OCI-LY7 (cell line): ENCODE measurements around the gene SIVA1. TPM values are rescaled to one million over a fixed set of nuclear protein-coding genes. Genes with fewer than 3 reads are reported as not detected.

Experiments
- BruUV-seq: library from RNA; stranded (reverse); fragments of 400-500 nt; replicated peaks from 2 replicates; lab custom pipeline; 2021; lab: Mats Ljungman, UMichigan
- CTCF ChIA-PET: fragments of 300-600 bp; sonication (Branson Sonifier 250); formaldehyde crosslinking; loops from one replicate; lab custom pipeline; 2022; ENCODE audit warnings: antibody characterized with exemption; ENCODE audit not compliant: unreplicated experiment; lab: Charles Lee
- POLR2A ChIA-PET: fragments of 300-600 bp; sonication (Branson Sonifier 250); formaldehyde crosslinking; loops from one replicate; lab custom pipeline; 2022; ENCODE audit warnings: antibody characterized with exemption; lab: Charles Lee
- DNase-seq: peaks from one replicate; pipeline ENCODE4 v3.0.0-alpha.2; 2015; ENCODE audit warnings: low spot score
- H2AFZ ChIP-seq: fragments of 200-600 bp; sonication (generic), shearing (Covaris generic); 2 replicates; pipeline ENCODE4 v1.6.1; 2014; ENCODE audit warnings: mild to moderate bottlenecking, antibody characterized with exemption, low read length, moderate library complexity
- H3K27ac ChIP-seq: fragments of 200-600 bp; sonication (generic); 2 replicates; pipeline ENCODE4 v1.5.1; 2014; ENCODE audit warnings: mixed run types, low read depth, mild to moderate bottlenecking, moderate library complexity, low read length, inconsistent platforms; ENCODE audit not compliant: poor library complexity, severe bottlenecking
- H3K36me3 ChIP-seq: fragments of 200-600 bp; sonication (generic); 2 replicates; pipeline ENCODE4 v1.6.1; 2014; ENCODE audit warnings: mild to moderate bottlenecking, antibody characterized with exemption, low read length, moderate library complexity, mixed read lengths; ENCODE audit not compliant: insufficient read depth
- H3K4me1 ChIP-seq: fragments of 200-600 bp; sonication (generic); 2 replicates; pipeline ENCODE4 v1.5.1; 2014; ENCODE audit warnings: mild to moderate bottlenecking, low read length; ENCODE audit not compliant: insufficient read depth, poor library complexity, severe bottlenecking
- H3K4me2 ChIP-seq: fragments of 200-600 bp; sonication (generic); 2 replicates; pipeline ENCODE4 v1.6.1; 2014; ENCODE audit warnings: mild to moderate bottlenecking, low read length
- H3K4me3 ChIP-seq: fragments of 200-600 bp; sonication (generic); 2 replicates; pipeline ENCODE4 v1.5.1; 2014; ENCODE audit warnings: mild to moderate bottlenecking, low read depth, low read length; ENCODE audit not compliant: poor library complexity, severe bottlenecking
- H3K79me2 ChIP-seq: fragments of 200-600 bp; sonication (generic); 2 replicates; pipeline ENCODE4 v1.6.1; 2016; ENCODE audit warnings: low read depth, mild to moderate bottlenecking, low read length, moderate library complexity, mixed read lengths; ENCODE audit not compliant: insufficient read depth
- H3K9me2 ChIP-seq: fragments of 200-600 bp; sonication (generic); 2 replicates; pipeline ENCODE4 v1.6.1; 2016; ENCODE audit warnings: mild to moderate bottlenecking, low read length, mixed read lengths; ENCODE audit not compliant: insufficient read depth
- H3K9me3 ChIP-seq: fragments of 200-600 bp; sonication (generic); 2 replicates; pipeline ENCODE4 v1.6.1; 2014; ENCODE audit warnings: mild to moderate bottlenecking, mixed run types, low read length, mixed read lengths
- H4K20me1 ChIP-seq: fragments of 200-600 bp; sonication (generic); 2 replicates; pipeline ENCODE4 v1.6.1; 2014; ENCODE audit warnings: mild to moderate bottlenecking, antibody characterized with exemption, low read length, moderate library complexity, mixed read lengths; ENCODE audit not compliant: insufficient read depth
- EZH2phosphoT487 ChIP-seq: fragments of 200-600 bp; sonication (generic); IDR thresholded peaks from 2 replicates; pipeline ENCODE4 v1.6.1; 2018; ENCODE audit warnings: low read depth, borderline replicate concordance, mild to moderate bottlenecking, mixed run types, antibody characterized with exemption, low read length, moderate library complexity, mixed read lengths
- intact Hi-C: fragments of 100-400 bp; cut with micrococcal nuclease; formaldehyde crosslinking; loops from one replicate; pipeline ENCODE4 v1.10.0; 2022; ENCODE audit not compliant: unreplicated experiment
- total RNA-seq, 2 experiments: library from RNA; depleted of rRNA in 1 of 2; stranded (reverse); fragments of >200 nt in 1 of 2; shearing (Covaris generic) in 1 of 2; gene quantifications; 2 replicates each; pipeline ENCODE4 v1.2.3, GENCODE V29; 2014 to 2022
- TF ChIP-seq, protein P1 (sequence below): fragments of 200-600 bp; sonication (generic); conservative IDR thresholded peaks from 2 replicates; pipeline ENCODE4 v1.5.1; 2014; ENCODE audit warnings: mild to moderate bottlenecking, antibody characterized with exemption, low read length, moderate library complexity, mixed read lengths

The SIVA1 gene
- total RNA-seq, 2 experiments from 2014 or later, result 111 to 244 TPM

DNA sequence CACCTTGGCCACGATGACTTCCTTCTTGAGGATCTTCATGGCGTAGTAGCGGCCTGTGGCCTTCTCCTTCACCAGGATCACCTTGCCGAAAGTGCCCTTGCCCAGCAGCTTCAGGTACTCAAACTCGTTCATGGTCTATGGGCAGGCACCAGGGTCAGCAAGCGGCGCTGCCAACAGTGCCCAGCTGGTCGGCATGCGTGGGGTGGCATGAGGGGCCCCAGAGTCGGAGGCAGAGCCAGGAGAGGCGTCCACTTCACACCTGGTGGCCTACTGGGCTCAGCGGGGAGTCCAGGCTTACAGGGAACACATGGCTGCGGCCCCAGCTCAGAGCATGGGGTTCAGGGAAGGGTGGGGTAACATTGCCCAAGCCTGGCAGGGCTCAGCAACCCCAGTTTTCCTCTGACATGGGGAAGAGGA lies 22.1 kb downstream of the SIVA1 start:
- no peaks in the 10 kb centered on the region for H3K79me2 ChIP-seq
- H3K9me2 ChIP-seq, result no peaks in the 10 kb centered on the region
- intact Hi-C loops, result no loop called here
- H3K4me1 ChIP-seq, result no peaks in the 10 kb centered on the region
- H3K4me3 ChIP-seq, result no peak overlapping the region
- no peak for TF ChIP-seq EZH2phosphoT487
- TF ChIP-seq, protein P1, sequence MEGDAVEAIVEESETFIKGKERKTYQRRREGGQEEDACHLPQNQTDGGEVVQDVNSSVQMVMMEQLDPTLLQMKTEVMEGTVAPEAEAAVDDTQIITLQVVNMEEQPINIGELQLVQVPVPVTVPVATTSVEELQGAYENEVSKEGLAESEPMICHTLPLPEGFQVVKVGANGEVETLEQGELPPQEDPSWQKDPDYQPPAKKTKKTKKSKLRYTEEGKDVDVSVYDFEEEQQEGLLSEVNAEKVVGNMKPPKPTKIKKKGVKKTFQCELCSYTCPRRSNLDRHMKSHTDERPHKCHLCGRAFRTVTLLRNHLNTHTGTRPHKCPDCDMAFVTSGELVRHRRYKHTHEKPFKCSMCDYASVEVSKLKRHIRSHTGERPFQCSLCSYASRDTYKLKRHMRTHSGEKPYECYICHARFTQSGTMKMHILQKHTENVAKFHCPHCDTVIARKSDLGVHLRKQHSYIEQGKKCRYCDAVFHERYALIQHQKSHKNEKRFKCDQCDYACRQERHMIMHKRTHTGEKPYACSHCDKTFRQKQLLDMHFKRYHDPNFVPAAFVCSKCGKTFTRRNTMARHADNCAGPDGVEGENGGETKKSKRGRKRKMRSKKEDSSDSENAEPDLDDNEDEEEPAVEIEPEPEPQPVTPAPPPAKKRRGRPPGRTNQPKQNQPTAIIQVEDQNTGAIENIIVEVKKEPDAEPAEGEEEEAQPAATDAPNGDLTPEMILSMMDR, result no peak
- DNase-seq, result no peak
- no peaks in the 10 kb centered on the region for H4K20me1 ChIP-seq
- ChIA-PET CTCF (interaction anchor here (0.7 kb wide), 1 partner anchor 23 kb away, joined by 3 read pairs; no protein-coding TSS in a partner anchor), POLR2A (no interaction called here)
- peaks cover 55% of the 10 kb centered on the region for H3K36me3 ChIP-seq
- no TSS peak for BruUV-seq
- no peak overlapping the region for H3K4me2 ChIP-seq
- H3K9me3 ChIP-seq, result no peaks in the 10 kb centered on the region
- H2AFZ ChIP-seq, result no peak overlapping the region
- no peak overlapping the region for H3K27ac ChIP-seq

DNA sequence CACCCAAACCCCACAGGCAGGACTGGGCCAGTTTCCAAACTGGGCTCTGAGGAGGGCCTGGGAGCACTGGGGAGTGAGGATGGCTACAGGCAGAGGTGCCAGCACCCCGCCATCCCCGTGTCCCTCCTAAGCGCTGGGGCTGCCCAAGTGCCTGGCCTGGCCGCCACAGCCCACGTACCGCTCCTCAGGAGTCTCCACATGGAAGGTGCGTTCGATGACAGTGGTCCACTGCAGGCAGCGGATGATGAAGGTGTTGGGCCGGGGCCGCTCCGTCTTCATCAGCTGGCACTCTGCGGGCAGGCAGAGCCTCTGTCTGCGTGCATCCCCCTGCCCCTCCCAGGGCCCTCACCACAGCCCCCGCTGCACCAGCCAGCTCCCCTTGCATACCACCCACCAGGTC lies 23.5 kb downstream of the SIVA1 start:
- Histone ChIP-seq H3K4me3 (no peak overlapping the region), H3K9me3 (no peaks in the 10 kb centered on the region), H3K9me2 (no peaks in the 10 kb centered on the region), H3K4me2 (no peak overlapping the region), H2AFZ (no peak overlapping the region), H3K27ac (no peak overlapping the region), H3K36me3 (peaks cover 41% of the 10 kb centered on the region), H3K4me1 (no peaks in the 10 kb centered on the region), H4K20me1 (no peaks in the 10 kb centered on the region), H3K79me2 (no peaks in the 10 kb centered on the region)
- no TSS peak for BruUV-seq
- POLR2A ChIA-PET, result no interaction called here
- no peak for DNase-seq
- CTCF ChIA-PET, result no interaction called here
- TF ChIP-seq, protein P1, result no peak
- TF ChIP-seq EZH2phosphoT487, result no peak
- intact Hi-C loops, result no loop called here

DNA sequence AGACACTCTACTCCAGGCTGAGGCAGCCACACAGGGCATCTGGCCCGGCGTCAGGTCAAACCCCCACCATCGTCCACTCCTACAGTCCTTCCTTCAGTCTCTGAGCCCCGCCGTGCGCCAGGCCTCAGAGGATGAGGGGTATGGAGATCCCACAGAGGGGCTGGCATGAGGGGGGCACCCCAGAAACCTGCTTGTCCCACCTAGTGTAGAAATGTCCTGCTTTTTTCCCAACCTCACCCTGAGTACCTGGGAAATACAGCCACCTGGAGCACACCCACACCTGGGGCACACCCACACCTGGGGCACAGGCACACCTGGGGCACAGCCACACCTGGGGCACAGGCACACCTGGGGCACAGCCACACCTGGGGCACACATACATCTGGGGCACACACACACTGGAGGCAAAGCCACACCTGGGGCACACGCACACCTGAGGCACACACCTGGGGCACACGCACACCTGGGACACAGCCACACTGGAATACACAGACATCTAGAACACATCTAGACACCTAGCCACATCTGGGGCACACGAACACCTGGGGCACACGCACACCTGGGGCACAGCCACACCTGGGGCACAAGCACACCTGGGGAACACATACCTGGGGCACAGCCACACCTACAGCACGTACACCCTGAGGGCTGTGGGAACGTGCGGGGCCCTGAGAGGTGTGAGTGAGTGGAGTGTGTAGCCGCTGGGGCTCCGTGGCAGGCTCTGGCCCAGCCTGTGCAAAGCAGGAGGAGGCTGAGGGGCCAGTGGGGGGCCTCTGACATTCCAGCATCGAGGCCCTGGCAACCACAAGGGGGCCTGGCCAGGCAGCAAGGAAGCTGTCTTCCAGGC lies 24.2 kb downstream of the SIVA1 start:
- no peak overlapping the region for H3K4me3 ChIP-seq
- TF ChIP-seq, protein P1, result no peak
- TF ChIP-seq EZH2phosphoT487, result no peak
- H3K9me3 ChIP-seq, result no peaks in the 10 kb centered on the region
- no peak for DNase-seq
- H4K20me1 ChIP-seq, result no peaks in the 10 kb centered on the region
- H3K4me1 ChIP-seq, result no peaks in the 10 kb centered on the region
- BruUV-seq, result no TSS peak
- H3K4me2 ChIP-seq, result no peak overlapping the region
- H2AFZ ChIP-seq, result no peak overlapping the region
- H3K79me2 ChIP-seq, result no peaks in the 10 kb centered on the region
- no peaks in the 10 kb centered on the region for H3K9me2 ChIP-seq
- CTCF ChIA-PET, result no interaction called here
- no peak overlapping the region for H3K27ac ChIP-seq
- H3K36me3 ChIP-seq, result peaks cover 34% of the 10 kb centered on the region
- intact Hi-C loops, result no loop called here
- POLR2A ChIA-PET, result no interaction called here
